Measurements from ENCODE around the gene MYO1D.

DNA sequence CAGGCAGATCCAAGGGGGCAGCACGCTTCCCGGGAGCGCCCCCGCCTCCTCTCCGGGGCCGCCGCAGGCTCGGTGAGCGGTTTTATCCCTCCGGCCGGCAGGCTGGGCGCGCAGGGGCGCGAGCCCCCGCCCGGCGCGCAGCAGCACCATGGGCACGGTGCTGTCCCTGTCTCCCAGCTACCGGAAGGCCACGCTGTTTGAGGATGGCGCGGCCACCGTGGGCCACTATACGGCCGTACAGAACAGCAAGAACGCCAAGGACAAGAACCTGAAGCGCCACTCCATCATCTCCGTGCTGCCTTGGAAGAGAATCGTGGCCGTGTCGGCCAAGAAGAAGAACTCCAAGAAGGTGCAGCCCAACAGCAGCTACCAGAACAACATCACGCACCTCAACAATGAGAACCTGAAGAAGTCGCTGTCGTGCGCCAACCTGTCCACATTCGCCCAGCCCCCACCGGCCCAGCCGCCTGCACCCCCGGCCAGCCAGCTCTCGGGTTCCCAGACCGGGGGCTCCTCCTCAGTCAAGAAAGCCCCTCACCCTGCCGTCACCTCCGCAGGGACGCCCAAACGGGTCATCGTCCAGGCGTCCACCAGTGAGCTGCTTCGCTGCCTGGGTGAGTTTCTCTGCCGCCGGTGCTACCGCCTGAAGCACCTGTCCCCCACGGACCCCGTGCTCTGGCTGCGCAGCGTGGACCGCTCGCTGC, 389.3 kb downstream of the MYO1D start:
- TF ChIP-seq, protein P1, sequence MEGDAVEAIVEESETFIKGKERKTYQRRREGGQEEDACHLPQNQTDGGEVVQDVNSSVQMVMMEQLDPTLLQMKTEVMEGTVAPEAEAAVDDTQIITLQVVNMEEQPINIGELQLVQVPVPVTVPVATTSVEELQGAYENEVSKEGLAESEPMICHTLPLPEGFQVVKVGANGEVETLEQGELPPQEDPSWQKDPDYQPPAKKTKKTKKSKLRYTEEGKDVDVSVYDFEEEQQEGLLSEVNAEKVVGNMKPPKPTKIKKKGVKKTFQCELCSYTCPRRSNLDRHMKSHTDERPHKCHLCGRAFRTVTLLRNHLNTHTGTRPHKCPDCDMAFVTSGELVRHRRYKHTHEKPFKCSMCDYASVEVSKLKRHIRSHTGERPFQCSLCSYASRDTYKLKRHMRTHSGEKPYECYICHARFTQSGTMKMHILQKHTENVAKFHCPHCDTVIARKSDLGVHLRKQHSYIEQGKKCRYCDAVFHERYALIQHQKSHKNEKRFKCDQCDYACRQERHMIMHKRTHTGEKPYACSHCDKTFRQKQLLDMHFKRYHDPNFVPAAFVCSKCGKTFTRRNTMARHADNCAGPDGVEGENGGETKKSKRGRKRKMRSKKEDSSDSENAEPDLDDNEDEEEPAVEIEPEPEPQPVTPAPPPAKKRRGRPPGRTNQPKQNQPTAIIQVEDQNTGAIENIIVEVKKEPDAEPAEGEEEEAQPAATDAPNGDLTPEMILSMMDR (IDR thresholded peaks at IDR 0.05) = no peak
- no peak for TF ChIP-seq POLR2A (IDR thresholded peaks at IDR 0.05)

All from body of pancreas (tissue), 4 donors.